HG03039 (cell line): ENCODE measurements around the gene ARFGAP2.

Experiments
- ATAC-seq: cut with Tn5 transposase; IDR thresholded peaks from one replicate; pipeline ENCODE4 v1.9.1; 2021; ENCODE audit warnings: mild to moderate bottlenecking, moderate library complexity; ENCODE audit not compliant: unreplicated experiment

Gene ARFGAP2

DNA sequence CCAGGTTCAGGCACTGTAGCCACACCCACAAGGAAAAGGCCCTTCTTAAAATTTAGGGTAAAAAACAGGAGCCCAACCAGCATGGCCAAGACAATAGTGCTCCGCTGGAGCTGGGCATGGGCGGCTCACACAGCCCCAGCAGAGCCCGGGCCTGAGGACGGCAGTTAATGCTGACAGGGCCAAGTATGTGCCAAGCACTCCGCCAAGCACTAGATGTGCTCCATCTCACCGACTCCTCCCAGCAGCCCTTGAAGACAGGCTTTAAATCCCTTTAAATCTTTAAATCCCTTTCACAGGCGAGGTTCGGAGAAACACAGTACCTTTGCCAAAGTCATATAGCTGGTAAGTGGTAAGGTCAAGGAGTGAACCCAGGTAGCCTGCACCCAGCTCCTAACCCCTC lies 4.8 kb downstream of the ARFGAP2 start:
- ATAC-seq, result no peak

DNA sequence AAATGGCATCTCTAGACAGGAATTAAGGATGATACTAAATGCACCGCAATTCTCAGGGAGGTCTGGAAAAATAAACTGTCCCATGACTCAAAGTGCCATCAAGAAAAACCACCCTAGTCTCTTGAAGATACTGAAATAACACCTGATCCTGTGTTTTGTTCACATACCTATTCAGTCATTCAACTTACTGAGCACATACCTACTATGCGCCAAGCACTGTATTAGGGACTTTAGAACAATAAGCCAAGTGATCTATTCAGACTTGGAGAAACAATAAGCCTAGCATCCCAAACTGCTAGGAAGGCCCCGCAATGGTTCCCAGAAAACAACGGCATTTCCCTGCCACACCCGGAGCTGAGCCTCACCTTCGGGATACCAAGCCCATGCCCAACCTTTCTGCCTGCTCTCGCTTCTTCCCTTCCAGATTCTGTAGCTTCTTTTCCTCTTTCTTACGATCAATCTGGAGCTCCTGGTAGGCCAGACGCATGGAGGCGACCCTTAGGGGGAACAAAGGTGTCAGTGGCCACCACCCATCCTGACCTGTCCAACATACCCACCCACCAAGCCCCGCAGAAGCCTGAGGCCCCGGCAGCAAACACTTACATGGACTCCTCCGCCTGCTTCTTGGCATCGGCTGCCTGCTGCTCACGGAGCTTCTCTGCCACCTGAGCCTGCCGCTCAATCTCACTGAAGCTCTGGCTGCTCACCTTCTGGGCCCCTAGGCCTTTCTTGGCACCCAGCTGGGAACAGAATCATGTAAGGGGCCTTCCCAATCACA lies 5.4 kb downstream of the ARFGAP2 start:
- no peak for ATAC-seq

DNA sequence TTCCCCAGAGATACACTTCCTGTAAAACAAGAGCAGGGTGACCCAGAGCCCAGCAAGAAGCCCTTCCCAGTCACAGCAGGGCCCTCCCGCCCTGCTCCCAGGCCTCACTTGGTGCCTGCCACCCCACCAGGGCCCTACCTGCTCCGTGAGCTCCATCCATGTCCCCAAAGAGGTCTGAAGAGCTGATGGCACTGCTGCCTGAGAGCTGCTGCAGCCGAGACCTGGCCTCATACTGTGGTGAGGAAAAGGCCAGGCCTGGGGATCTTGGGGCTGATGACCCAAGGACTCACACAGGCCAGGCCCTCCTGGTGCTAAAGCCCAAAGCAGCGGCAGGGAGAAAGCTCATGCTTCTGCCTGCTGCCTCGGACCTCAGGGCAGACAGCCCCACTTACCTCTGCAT lies 10.3 kb downstream of the ARFGAP2 start:
- no peak for ATAC-seq

DNA sequence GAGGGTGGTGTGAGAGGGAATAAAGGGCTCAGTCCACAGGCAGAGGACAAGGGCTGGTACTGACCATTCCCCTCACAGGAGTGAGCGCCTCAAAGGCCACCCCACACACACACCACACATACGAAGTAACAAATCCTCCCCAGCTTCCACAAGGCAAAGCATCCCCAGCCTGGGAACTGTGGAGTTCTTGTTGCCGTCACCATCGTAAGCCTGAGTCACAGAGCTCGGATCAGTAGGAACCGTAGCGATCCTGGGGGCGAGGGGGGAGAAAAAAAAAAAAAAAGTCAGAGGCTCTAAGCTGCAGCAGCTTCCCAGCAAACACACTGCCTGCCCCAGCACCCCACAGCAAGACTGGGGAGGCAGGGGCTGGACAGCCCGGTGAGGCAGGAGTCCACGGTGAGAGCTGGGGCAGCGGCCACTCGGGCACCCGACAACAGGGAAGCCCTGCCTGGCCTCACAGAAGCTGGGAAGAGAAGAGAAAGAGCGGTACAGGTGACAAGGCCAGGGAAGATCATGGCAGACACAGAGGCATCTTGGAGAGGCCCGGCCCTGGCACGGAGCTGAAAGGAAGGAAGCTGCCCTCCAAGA lies 11.3 kb downstream of the ARFGAP2 start:
- ATAC-seq, result no peak

DNA sequence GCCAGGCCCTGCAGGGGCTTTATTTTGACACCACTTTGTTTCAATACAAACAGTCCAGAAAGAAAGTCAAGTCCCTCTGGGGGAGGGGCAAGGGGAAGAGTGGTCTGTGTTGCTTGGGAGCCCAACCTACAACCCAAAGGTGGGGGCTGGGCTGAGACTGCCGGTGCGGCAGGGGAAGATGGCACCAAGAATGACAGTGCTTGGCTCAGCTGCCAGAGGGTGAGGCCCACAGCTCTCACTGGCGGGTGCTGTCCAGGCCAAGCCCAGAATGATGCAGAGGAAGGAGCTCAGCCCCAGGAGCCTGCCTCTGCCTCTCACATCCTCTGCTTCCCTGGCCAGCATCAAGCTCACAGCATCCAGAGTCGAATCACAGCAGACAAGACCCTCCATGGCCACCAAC lies 12.4 kb downstream of the ARFGAP2 start:
- no peak for ATAC-seq

DNA sequence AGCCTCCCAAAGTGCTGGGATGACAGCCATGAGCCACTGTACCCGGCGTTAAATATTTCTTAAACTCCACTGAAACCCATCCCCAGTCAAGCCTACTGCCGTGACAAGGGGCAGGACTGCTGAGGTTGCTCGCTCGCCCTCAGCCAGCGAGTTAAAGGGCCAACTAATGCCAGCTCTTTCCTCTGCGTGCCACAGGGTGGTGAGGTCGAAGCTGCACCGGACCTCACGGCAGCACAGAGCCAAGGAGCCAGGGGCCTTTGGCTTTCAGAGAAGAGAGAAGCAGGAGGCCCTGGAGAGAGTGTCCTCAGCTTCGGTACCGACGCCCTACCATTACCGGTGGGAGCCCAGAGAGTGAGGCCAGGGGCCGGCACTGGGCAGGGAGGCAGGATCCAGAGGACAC lies 12.8 kb downstream of the ARFGAP2 start:
- no peak for ATAC-seq

DNA sequence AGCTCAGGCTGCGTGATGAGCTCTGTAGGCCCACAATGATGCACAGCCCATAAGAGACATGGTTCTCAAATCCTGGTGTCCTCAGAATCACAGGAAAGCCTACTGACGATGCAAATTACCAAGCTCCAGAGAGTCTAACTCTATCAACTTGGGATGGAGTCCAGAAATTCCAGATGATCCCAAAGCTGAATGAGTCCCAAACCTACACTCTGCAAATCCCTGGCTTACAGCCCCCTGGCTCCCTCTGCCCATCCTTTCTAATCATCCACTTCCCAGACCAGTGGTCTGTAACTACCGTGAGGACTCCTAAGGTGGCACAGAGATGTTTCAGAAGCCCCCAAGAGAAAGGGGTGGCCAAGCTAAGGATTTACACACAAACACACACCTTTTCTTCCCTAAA lies 13.5 kb downstream of the ARFGAP2 start:
- no peak for ATAC-seq

DNA sequence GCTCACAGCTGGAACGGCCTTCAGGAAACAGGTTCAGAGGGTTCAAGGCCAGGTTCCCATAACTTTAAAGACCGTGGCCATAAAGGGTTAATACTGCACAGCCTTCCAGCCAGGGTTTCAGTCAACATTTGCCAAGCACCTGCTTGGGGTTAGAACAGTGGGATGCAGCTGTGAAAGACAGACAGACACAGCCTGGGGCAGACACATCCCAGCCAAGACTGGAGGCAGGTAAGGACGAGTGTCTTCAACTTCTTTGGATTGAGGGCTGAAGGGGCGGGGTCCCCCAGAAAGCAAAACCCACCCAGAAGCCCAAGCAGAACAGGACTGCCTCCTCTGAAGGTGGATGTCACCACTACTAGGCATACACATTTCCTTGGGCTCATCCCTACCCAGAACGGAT lies 14.3 kb downstream of the ARFGAP2 start:
- no peak for ATAC-seq

DNA sequence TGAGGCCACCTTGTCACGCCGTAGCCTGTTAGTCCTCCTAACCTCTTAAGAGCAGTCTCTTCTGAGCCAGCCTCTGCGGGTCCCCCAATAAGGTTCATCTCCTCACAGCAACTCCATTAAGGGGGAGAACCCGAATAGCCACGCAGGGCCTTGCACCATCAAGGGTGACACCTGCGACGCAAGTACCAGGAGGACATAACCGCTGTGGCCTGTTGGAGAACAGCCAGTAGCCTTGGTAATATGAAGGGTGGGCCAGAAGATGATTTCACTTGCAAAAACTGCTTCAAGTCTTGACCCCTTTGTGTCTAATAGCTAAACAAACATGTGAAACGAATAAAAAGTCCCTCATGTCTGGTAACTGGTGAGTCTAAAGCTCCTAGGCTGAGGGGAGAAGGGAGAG lies 14.8 kb downstream of the ARFGAP2 start:
- ATAC-seq, result no peak

DNA sequence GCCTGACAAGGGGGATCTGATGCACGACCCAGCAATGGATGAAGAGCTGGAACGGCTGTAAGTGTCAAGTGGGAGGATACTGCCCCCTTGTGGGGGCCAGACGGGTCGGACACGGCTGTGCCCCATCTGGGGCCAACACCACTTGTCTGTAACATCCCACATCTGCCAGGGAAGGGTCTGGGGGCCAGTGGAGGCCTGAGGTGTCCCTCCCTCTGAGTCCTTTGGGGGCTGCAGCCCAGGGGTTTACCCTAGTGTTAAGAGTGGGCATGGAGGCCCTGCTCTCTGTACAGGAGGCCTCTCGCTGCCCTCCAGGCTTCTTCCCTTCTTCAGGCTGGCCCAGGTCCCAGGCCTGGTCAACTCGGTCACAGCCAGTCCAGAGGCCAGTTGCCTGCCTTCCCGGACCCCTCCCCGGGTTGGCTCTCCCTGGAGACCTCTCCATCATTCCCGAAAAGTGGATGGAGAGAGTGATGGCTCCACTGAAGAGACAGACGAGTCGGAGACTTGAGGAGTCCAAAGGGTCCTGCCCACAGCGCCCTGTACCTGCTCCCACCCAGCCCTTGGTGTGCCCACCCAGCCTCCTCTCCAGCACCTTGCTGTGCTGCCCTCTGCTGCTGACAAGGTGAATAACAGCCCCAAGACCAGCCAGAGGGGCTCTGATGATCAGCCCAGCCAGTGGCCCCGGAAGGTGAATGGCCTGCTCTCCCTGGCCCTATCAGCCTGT lies 15.4 kb downstream of the ARFGAP2 start:
- ATAC-seq, result no peak

DNA sequence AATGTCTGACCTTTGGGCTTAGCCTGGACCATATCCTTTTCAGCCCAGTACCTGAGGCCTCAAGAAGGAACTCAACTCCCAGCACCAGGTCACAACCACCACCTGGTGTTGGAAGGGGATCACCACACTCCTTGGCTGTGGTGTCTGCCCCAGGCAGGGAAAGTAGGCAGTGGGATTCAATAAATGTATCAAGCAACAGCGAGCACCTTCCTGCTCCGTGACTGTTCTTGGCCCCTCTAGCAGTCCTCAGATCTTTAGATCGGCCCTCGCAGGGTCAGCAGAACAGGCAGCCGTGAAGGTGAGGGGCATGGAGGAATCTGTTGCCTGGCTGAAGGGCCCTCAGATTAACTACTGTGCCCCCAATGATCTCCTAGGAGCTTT lies 15.9 kb downstream of the ARFGAP2 start:
- ATAC-seq, result no peak

DNA sequence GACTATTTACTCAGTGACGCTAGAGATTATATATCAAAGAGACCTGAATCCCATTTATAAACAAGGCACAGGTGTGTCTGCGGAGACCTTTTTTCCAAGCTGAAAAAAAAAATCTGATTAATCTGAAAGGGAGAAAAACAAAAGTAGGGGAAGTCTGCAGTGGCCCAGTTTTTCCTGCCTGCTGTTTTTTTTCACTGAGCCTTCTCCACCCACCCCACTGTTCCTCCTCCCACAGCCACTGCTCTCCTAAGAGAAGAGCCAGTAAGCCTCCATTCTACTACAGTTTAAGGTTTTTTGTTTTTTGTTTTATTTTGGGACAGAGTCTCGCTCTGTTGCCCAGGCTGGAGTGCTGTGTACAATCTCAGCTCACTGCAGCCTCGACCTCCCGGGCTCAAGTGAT lies 18.4 kb downstream of the ARFGAP2 start:
- no peak for ATAC-seq

DNA sequence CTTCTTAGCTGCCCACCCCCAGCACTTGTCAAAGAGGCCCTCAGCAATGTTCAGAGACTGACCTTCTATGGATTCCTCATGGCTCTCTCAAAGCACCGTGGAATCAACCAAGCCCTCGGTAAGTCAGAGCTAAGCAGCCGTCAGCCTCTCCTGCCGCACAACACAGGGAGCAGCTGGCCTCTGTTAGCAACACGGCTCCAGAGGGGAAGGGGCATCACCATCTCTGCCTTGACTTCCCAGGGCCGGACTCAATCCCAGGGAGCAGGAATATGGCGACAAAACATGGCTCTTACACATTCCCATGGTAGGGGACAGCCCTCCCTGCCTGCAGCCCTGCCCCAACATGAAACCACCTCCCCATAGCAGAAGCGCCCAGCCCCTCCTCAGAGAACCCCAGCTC lies 18.9 kb downstream of the ARFGAP2 start:
- ATAC-seq, result no peak

DNA sequence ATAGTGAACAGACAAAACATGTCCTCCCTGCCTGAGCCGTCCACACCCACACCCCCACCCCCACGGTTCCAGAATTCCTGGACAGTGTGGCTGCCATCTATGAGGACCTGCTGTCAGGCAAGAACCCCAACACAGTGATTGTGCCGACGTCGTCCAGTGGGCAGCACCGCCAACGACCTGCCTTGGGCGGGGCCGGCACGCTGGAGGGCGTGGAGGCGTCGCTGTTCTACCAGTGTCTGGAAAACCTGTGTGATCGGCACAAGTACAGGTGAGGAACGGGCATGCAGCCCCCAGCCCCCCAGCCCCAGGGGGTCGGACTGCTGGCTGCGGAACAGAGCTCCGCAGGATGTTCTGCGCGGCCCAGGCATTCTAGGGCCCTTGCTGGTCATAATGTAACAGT lies 19.7 kb downstream of the ARFGAP2 start:
- ATAC-seq, result no peak

DNA sequence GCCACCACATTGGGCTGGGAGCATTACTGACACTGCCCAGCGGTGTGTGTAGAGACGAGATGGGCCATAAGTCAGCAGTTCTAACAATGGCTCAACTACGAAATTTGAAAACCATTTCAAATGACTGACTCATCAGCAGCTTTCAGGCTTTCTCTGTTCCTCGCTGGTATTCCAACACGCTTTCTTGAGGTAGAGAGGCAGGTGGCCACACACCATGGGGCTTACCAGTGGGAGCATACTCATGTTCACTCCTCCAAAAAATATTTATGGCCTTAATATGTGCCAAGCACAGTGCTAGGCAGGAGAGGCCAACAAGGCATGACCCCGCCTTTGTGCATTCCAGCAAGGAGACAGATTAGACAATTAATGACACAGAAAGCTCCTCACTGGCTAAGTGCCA lies 20.3 kb downstream of the ARFGAP2 start:
- no peak for ATAC-seq

DNA sequence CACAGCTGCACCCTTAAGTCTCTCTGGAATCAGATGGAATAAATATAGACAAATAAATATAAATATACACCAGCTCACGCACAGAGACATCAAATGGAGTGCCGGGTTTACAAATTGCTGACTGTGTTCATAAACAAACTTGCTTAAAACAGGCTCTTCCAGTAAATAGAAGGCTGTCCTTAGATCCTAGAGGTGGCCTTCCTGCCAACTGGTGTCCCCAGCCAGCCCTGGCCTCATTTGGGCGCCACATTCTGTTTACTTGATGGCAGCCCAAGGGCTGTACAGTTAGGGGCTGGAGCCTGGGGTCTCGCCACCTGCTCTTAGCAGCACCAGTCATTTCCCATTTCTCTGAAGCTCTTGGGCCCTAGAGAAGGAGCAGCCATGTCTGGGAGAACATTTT lies 20.8 kb downstream of the ARFGAP2 start:
- ATAC-seq, result no peak

DNA sequence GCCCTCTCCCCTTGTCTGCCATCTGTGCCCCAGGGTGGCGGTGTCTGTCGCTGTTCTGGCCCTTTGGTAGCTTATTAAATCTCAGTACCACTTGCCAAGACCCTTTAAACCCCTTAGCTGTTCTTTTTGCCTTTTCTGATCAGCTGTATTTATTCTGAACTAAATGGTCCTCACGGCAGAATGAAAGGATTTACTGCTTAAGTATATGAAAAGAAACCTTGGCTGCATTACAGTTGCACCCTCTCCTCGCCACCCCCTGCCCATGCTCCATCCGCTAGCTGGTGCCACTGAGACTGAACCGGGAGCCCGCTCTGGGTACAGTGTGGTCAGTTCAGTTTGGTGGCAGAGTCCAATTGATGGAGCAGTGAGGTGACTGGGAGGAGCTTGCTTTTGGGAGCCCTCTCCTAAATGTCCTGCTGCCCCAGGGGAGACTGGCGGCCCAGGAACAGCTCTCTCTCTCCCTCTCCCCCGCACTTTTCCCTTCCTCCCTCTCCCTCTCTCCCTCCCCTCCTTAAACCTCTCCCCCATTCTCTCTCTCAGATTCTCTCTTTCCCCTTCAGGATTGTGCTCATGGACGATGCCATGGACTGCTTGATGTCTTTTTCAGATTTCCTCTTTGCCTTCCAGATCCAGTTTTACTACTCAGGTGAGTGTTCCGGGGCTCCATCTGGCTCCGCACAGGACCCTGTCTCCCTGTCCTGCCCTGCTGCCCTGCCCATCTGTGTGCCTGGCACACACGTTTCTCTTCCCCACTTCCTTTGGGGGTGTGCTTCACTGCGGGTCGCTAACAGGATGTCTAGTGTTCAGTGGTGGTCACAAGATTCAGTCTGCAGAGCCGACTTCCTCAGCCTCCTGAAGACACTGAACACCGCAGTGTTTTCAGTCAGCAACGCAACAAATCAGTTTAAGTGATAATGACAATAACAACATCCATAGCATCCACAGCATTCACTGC lies 21.8 kb downstream of the ARFGAP2 start:
- no peak for ATAC-seq

DNA sequence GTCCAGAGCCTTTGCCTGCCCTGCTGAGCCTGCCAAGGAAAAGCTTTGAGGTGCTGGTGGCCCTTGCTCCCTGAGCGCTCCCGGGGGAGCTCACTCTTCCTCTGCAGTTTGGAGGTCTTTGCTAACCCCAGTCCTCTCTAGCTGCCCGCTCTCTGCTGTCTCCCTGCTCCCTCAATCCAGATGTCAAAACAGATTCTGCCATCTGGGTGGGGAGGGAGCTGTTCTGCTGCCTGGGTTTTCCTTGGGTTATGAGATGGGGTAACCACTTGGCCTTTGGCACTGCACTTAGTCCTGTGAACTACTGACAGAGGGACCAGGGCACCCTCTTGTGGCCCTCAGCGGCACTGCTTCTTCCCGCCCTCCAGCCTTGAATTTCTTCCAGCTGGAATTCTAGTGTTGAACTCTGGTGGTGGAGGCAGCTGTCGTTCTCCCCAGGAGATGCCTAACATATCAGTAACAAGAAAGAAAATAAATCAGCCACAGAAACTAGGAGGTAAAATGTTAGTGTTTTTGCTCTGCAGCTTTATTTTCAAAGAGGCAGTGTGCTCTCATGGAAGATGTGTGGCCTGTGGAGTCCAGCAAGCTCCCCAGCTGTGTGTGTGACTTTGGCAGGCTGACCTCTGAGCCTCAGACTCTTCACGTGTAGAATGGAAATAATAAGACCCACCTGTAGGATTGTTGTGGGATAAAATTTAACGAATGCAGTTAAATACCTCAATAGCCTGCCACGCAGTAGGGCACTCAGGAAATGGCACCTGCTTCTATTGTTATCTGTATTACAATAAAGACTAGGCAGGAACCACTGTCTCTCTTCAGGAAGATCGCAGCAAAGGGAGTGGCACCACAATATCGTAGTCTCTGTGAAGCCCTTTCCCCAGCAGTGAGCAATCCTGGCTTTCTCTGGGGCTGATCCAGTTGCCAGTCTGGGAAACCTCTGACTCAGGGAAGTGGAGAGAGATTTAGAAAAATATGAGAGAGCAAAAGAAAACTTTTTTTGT lies 23.4 kb downstream of the ARFGAP2 start:
- ATAC-seq, result no peak

DNA sequence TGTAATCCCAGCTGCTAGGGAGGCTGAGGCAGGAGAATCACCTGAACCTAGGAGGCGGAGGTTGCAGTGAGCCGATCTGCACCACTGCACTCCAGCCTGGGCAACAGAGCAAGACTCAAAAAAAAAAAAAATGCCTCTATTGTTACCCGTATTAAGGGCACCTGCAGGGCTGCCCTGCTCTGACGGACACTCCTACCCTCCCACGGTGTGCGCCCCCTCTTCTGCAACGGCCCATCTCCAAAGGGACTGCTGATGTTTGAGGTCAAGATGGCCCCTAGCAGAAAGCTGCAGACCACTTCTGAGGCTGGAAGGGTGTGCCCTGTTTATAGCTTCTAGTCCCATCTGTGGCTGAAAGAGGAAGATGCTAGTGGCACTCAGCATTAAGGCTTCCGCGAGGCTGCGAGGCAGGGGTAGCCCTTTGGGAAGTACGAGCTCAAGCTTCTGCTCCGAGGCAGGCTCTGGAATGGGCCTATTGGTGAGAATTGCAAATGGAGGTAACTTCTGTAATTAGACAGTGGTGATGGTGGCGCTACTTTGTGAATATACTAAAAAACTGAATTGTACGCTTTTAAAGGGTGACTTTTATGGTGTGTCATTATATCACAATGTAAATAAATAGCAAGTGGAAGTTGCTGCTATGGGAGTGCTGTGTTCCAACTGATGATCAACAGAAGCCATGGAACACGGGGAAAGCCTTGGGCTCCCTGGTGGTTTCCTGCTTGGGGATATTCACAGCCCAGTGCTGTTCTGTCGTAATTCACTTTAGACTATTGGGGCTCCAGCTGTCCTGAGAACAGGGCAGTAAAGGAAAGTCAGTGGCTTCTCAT lies 24.3 kb downstream of the ARFGAP2 start:
- no peak for ATAC-seq
